Caco-2 (cell line): ENCODE measurements around the gene FAM120AOS. TPM values are rescaled to one million over a fixed set of nuclear protein-coding genes. Genes with fewer than 3 reads are reported as not detected.

Source experiments
- BruUV-seq: library from RNA; stranded (reverse); fragments of 400-500 nt; replicated peaks from 2 replicates; lab custom pipeline; 2021; lab: Mats Ljungman, UMichigan
- CTCF ChIA-PET: fragments of 300-600 bp; sonication (Branson Sonifier 250); formaldehyde crosslinking; loops from one replicate; lab custom pipeline; 2022; ENCODE audit warnings: antibody characterized with exemption; lab: Charles Lee
- POLR2A ChIA-PET: fragments of 300-600 bp; sonication (Branson Sonifier 250); formaldehyde crosslinking; loops from one replicate; lab custom pipeline; 2022; ENCODE audit warnings: antibody characterized with exemption; lab: Charles Lee
- DNase-seq, 2 experiments: peaks; one replicate each; pipeline versions ENCODE4 v3.0.0 to v3.0.0-alpha.2; 2020 to 2022
- H3K27me3 ChIP-seq: replicated peaks from 2 replicates; pipeline ENCODE4 v1.6.0; 2011; ENCODE audit warnings: low read length; ENCODE audit not compliant: control insufficient read depth, insufficient read depth
- H3K36me3 ChIP-seq: 2 replicates; pipeline ENCODE4 v1.5.1; 2011; ENCODE audit warnings: low read length; ENCODE audit not compliant: control insufficient read depth, insufficient read depth
- H3K4me1 ChIP-seq: fragments of 250-450 bp; sonication (Bioruptor Pico); 2 replicates; pipeline ENCODE4 v1.5.1; 2020; ENCODE audit warnings: mild to moderate bottlenecking
- H3K4me3 ChIP-seq: 2 replicates; pipeline ENCODE4 v1.5.1; 2011; ENCODE audit warnings: low read depth, mild to moderate bottlenecking, control low read depth, low read length
- H3K9me3 ChIP-seq: fragments of 250-450 bp; sonication (Bioruptor Pico); 2 replicates; pipeline ENCODE4 v1.5.1; 2020; ENCODE audit warnings: mild to moderate bottlenecking, moderate library complexity
- H3K27ac Mint-ChIP-seq: one replicate; pipeline ENCODE4 v1.8.0; 2022; ENCODE audit warnings: mixed read lengths; ENCODE audit not compliant: unreplicated experiment
- H3K27me3 Mint-ChIP-seq: one replicate; pipeline ENCODE4 v1.8.0; 2022; ENCODE audit warnings: mixed read lengths; ENCODE audit not compliant: insufficient read depth, unreplicated experiment
- H3K36me3 Mint-ChIP-seq: one replicate; pipeline ENCODE4 v1.8.0; 2022; ENCODE audit warnings: mild to moderate bottlenecking, mixed read lengths; ENCODE audit not compliant: insufficient read depth, unreplicated experiment
- H3K4me1 Mint-ChIP-seq: one replicate; pipeline ENCODE4 v1.8.0; 2022; ENCODE audit warnings: low read depth, mixed read lengths; ENCODE audit not compliant: unreplicated experiment
- H3K4me3 Mint-ChIP-seq: one replicate; pipeline ENCODE4 v1.8.0; 2022; ENCODE audit warnings: mild to moderate bottlenecking, moderate library complexity, mixed read lengths; ENCODE audit not compliant: unreplicated experiment
- H3K9me3 Mint-ChIP-seq: one replicate; pipeline ENCODE4 v1.8.0; 2022; ENCODE audit warnings: mixed read lengths; ENCODE audit not compliant: unreplicated experiment
- CTCF ChIP-seq, 2 experiments: fragments of 200-600 bp in 1 of 2; IDR thresholded peaks; 1 replicate in 1 of 2; 2 replicates in 1 of 2; pipeline versions ENCODE4 v1.5.1 to v1.8.0; 2011 to 2022; ENCODE audit warnings: antibody characterized with exemption in 1 of 2, control low read depth in 1 of 2, inconsistent platforms in 1 of 2, low read depth in 1 of 2, low read length in 1 of 2, mild to moderate bottlenecking in 1 of 2, moderate library complexity in 1 of 2; ENCODE audit not compliant: insufficient read depth in 1 of 2, severe bottlenecking in 1 of 2, unreplicated experiment in 1 of 2
- intact Hi-C: fragments of 100-400 bp; cut with micrococcal nuclease; formaldehyde crosslinking; loops from one replicate; pipeline ENCODE4 v1.10.0; 2022; ENCODE audit not compliant: unreplicated experiment
- total RNA-seq: library from RNA; stranded (reverse); gene quantifications from 2 replicates; pipeline ENCODE4 v1.2.3, GENCODE V29; 2022

The FAM120AOS gene
- total RNA-seq, 1 experiment from 2014 or later, result 36.0 TPM

GRCh38 chr9:93397661-93398373, 55.6 kb downstream of the FAM120AOS start:
- Mint-ChIP-seq H3K9me3 (no peaks in the 10 kb centered on the region), H3K4me1 (no peaks in the 10 kb centered on the region), H3K36me3 (no peaks in the 10 kb centered on the region), H3K27me3 (no peaks in the 10 kb centered on the region), H3K4me3 (no peak overlapping the region), H3K27ac (no peak overlapping the region)
- H3K9me3 ChIP-seq, result no peaks in the 10 kb centered on the region
- DNase-seq, result no peak
- CTCF ChIA-PET, result no interaction called here
- POLR2A ChIA-PET, result no interaction called here
- no TSS peak for BruUV-seq
- H3K27me3 ChIP-seq, result no peaks in the 10 kb centered on the region
- H3K4me1 ChIP-seq, result no peaks in the 10 kb centered on the region
- H3K4me3 ChIP-seq, result no peak overlapping the region
- H3K36me3 ChIP-seq, result no peaks in the 10 kb centered on the region
- no peak for TF ChIP-seq CTCF (IDR thresholded peaks at IDR 0.05; ENCODE audit: insufficient read depth in 1 of 2, low read depth in 1 of 2, low read length in 1 of 2, severe bottlenecking in 1 of 2, unreplicated experiment in 1 of 2)
- intact Hi-C loops, result no loop called here

Other genes starting within 250 kb of the FAM120AOS start
- gene FAM120A, start 1.9 kb downstream of the FAM120AOS start, total RNA-seq, result 42.8 and 43.2 TPM in 2 replicates
- 10.2 and 10.3 TPM in 2 replicates for gene PHF2, start 123.0 kb upstream of the FAM120AOS start, total RNA-seq